ENCODE results near the gene RASA3. TPM values are rescaled to one million over a fixed set of nuclear protein-coding genes. Genes with fewer than 3 reads are reported as not detected.

RASA3 gene
- total RNA-seq, 1 donor from 2014 or later = 2.6 TPM

DNA sequence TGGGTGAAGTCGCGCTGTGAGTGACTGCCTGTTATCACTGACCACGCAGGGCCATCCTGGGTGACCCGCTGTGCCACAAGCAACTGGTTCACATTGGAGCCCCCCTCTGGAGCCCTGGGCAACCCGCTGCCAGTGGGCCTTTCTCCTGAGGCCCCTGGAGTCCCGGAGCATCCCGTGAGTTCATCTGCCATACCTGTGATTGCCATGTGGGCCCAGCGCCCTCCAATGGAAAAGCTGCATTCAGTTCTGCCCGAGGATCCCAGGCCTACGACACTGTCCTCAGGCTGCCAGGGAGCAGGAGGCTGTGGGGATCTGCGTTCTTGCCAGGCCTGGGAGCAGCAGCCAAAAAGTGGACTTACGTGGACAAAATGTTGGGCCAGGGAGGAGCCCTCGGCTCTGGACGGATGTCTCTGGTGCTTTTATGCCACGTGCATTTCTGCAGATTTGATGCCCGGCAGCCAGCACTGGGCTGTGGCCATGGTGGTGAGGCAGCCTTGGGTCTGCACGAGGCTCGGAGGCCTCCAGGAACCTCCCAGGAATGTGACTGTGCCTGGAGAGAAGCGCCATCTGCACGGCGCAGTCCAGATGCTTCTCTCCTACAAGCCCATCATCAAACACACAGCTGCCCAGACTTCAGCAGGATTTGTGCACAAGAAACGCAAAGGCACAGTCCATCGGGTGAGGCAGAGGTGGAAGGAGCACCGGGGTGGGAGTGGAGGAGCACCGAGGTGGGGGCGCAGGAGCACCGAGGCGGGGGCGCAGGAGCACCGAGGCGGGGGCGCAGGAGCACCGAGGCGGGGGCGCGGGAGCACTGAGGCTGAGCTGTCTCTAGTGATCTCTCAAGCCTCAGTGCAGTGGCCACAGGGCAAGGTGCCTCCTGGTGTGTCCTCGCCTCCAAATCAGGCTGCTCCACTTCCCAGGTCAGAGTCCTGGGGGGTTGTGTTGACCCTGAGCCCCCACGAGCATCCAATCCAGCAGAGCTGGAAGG is 202.5 kb downstream of the RASA3 start:
- DNase-seq (ENCODE audit: low read depth) (no peak), FAIRE-seq (no peak)

GRCh38 chr13:113928685-113929627 is 203.5 kb downstream of the RASA3 start:
- TF ChIP-seq CTCF (IDR thresholded peaks at IDR 0.05; ENCODE audit: insufficient read depth, low read length, severe bottlenecking) = no peak
- FAIRE-seq (no peak), DNase-seq (ENCODE audit: low read depth) (no peak)
- H3K27me3 ChIP-seq (ENCODE audit: control insufficient read depth, insufficient read depth, low read length) = no peaks in the 10 kb centered on the region
- H3K36me3 ChIP-seq (ENCODE audit: control insufficient read depth, insufficient read depth, low read length) = no peaks in the 10 kb centered on the region
- H3K4me3 ChIP-seq (ENCODE audit: low read depth, low read length) = no peak overlapping the region

More for the DNA sequence above, 202.5 kb downstream of the RASA3 start:
- TF ChIP-seq CTCF (IDR thresholded peaks at IDR 0.05; ENCODE audit: insufficient read depth, low read length, severe bottlenecking) = no peak
- no peaks in the 10 kb centered on the region for H3K36me3 ChIP-seq (ENCODE audit: control insufficient read depth, insufficient read depth, low read length)
- no peak overlapping the region for H3K4me3 ChIP-seq (ENCODE audit: low read depth, low read length)
- no peaks in the 10 kb centered on the region for H3K27me3 ChIP-seq (ENCODE audit: control insufficient read depth, insufficient read depth, low read length)

Other genes starting within 250 kb of the RASA3 start
- gene C13orf46, start 158.5 kb downstream of the RASA3 start, total RNA-seq = not detected in 2 replicates
- gene CFAP97D2, start 46.6 kb upstream of the RASA3 start, total RNA-seq = not detected in 2 replicates
- 36.7 and 41.1 TPM in 2 replicates for gene CDC16, start 102.3 kb upstream of the RASA3 start, total RNA-seq
- gene UPF3A, start 149.0 kb upstream of the RASA3 start, total RNA-seq = 13.7 and 17.8 TPM in 2 replicates
- gene CHAMP1, start 181.9 kb upstream of the RASA3 start, total RNA-seq = 5.5 and 6.3 TPM in 2 replicates

Measured in bronchial epithelial cell (primary cell).